Neural progenitor cell (in vitro differentiated cells): ENCODE data around the gene KCNH5. TPM values are rescaled to one million over a fixed set of nuclear protein-coding genes. Genes with fewer than 3 reads are reported as not detected.
"Not testable (repeated sequence)": the region's sequence is repeated elsewhere in the genome, so short reads cannot be mapped to it uniquely, and the experiment has no call there.

ENCODE experiments used
- DNase-seq: peaks from one replicate; pipeline ENCODE4 v3.0.0-alpha.2; 2016; ENCODE audit warnings: low spot score
- H2AFZ ChIP-seq: fragments of 200-600 bp; sonication (generic); replicated peaks from 2 replicates; pipeline ENCODE4 v1.6.1; 2016; ENCODE audit warnings: antibody characterized with exemption
- H3F3A ChIP-seq: fragments of 200-600 bp; sonication (generic); 2 replicates; pipeline ENCODE4 v1.6.1; 2016; ENCODE audit warnings: antibody characterized with exemption, low read depth
- H3K27ac ChIP-seq: fragments of 200-600 bp; sonication (generic); 2 replicates; pipeline ENCODE4 v1.5.1; 2016; ENCODE audit warnings: mild to moderate bottlenecking
- H3K27me3 ChIP-seq: fragments of 200-600 bp; sonication (generic); 2 replicates; pipeline ENCODE4 v1.6.1; 2016; ENCODE audit warnings: mild to moderate bottlenecking, moderate library complexity
- H3K36me3 ChIP-seq: fragments of 200-600 bp; sonication (generic); 2 replicates; pipeline ENCODE4 v1.5.1; 2016
- H3K4me1 ChIP-seq: fragments of 200-600 bp; sonication (generic); 2 replicates; pipeline ENCODE4 v1.6.1; 2016; ENCODE audit warnings: mixed run types
- H3K4me2 ChIP-seq: fragments of 200-600 bp; sonication (generic); 2 replicates; pipeline ENCODE4 v1.6.1; 2016
- H3K4me3 ChIP-seq: fragments of 200-600 bp; sonication (generic); 2 replicates; pipeline ENCODE4 v1.5.1; 2016
- H3K79me2 ChIP-seq: fragments of 200-600 bp; sonication (generic); 2 replicates; pipeline ENCODE4 v1.6.1; 2016; ENCODE audit warnings: low read depth
- H3K9ac ChIP-seq: fragments of 200-600 bp; sonication (generic); 2 replicates; pipeline ENCODE4 v1.6.1; 2016
- H3K9me3 ChIP-seq: fragments of 200-600 bp; sonication (generic); 2 replicates; pipeline ENCODE4 v1.5.1; 2016; ENCODE audit warnings: low read depth
- H4K20me1 ChIP-seq: fragments of 200-600 bp; sonication (generic); 2 replicates; pipeline ENCODE4 v1.6.1; 2016; ENCODE audit warnings: low read depth
- H3K27ac Mint-ChIP-seq: 3 replicates; pipeline ENCODE4 v1.8.0; 2021; ENCODE audit warnings: mixed read lengths
- H3K27me3 Mint-ChIP-seq: 2 replicates; pipeline ENCODE4 v1.8.0; 2022; ENCODE audit warnings: low read depth, mild to moderate bottlenecking, inconsistent platforms, moderate library complexity, mixed read lengths; ENCODE audit not compliant: insufficient read depth
- H3K36me3 Mint-ChIP-seq: 3 replicates; pipeline ENCODE4 v1.8.0; 2021; ENCODE audit warnings: mixed read lengths
- H3K4me1 Mint-ChIP-seq: 3 replicates; pipeline ENCODE4 v1.8.0; 2021; ENCODE audit warnings: mixed read lengths
- H3K4me3 Mint-ChIP-seq: 3 replicates; pipeline ENCODE4 v1.8.0; 2021; ENCODE audit warnings: mild to moderate bottlenecking, moderate library complexity, mixed read lengths
- H3K9me3 Mint-ChIP-seq: 3 replicates; pipeline ENCODE4 v1.8.0; 2020; ENCODE audit warnings: mixed read lengths
- CTCF ChIP-seq: fragments of 200-600 bp; sonication (generic); IDR thresholded peaks from 2 replicates; pipeline ENCODE4 v1.5.1; 2017; ENCODE audit warnings: antibody characterized with exemption, mild to moderate bottlenecking
- EZH2 ChIP-seq: fragments of 200-600 bp; sonication (generic); IDR thresholded peaks from 2 replicates; pipeline ENCODE4 v1.6.1; 2017; ENCODE audit warnings: antibody characterized with exemption, mild to moderate bottlenecking, moderate library complexity
- EZH2phosphoT487 ChIP-seq: fragments of 200-600 bp; sonication (generic); IDR thresholded peaks from 2 replicates; pipeline ENCODE4 v1.6.1; 2017; ENCODE audit warnings: antibody characterized with exemption
- total RNA-seq: library from RNA; depleted of rRNA; stranded (reverse); fragments of >200 nt; gene quantifications from 2 replicates; pipeline ENCODE4 v1.2.3, GENCODE V29; 2015; ENCODE audit warnings: low replicate concordance

Gene KCNH5
- total RNA-seq, 1 donor from 2014 or later: 4.6 TPM

GRCh38 chr14:62800577-62800976 is 244.7 kb downstream of the KCNH5 start:
- DNase-seq: no peak
- Histone ChIP-seq H3K27ac (no peak overlapping the region), H3F3A (no peaks in the 10 kb centered on the region), H3K4me2 (no peak overlapping the region), H3K4me3 (no peak overlapping the region), H4K20me1 (no peaks in the 10 kb centered on the region), H3K79me2 (no peaks in the 10 kb centered on the region), H3K9ac (no peak overlapping the region), H3K9me3 (no peaks in the 10 kb centered on the region), H3K27me3 (no peaks in the 10 kb centered on the region), H2AFZ (peak overlapping the region; percentile 19), H3K36me3 (no peaks in the 10 kb centered on the region), H3K4me1 (peaks cover 12% of the 10 kb centered on the region)
- Mint-ChIP-seq H3K36me3 (no peaks in the 10 kb centered on the region), H3K9me3 (no peaks in the 10 kb centered on the region), H3K27ac (no peak overlapping the region), H3K27me3 (no peaks in the 10 kb centered on the region), H3K4me1 (peaks cover under 1% of the 10 kb centered on the region), H3K4me3 (no peak overlapping the region)
- TF ChIP-seq EZH2: no peak
- TF ChIP-seq EZH2phosphoT487: no peak
- no peak for TF ChIP-seq CTCF

GRCh38 chr14:62796431-62796830 is 248.8 kb downstream of the KCNH5 start:
- no peak overlapping the region for H3K4me3 ChIP-seq
- peaks cover 13% of the 10 kb centered on the region for H3K4me1 ChIP-seq
- TF ChIP-seq EZH2: no peak
- TF ChIP-seq EZH2phosphoT487: no peak
- no peak for TF ChIP-seq CTCF
- H3K79me2 ChIP-seq: no peaks in the 10 kb centered on the region
- H4K20me1 ChIP-seq: no peaks in the 10 kb centered on the region
- H3F3A ChIP-seq: no peaks in the 10 kb centered on the region
- no peak overlapping the region for H3K4me3 Mint-ChIP-seq
- no peak overlapping the region for H3K27ac Mint-ChIP-seq
- H3K9ac ChIP-seq: no peak overlapping the region
- no peak overlapping the region for H3K27ac ChIP-seq
- H3K36me3 ChIP-seq: no peaks in the 10 kb centered on the region
- no peaks in the 10 kb centered on the region for H3K9me3 ChIP-seq
- peaks cover 2% of the 10 kb centered on the region for H3K4me1 Mint-ChIP-seq
- H3K27me3 ChIP-seq: no peaks in the 10 kb centered on the region
- no peak for DNase-seq
- no peak overlapping the region for H3K4me2 ChIP-seq
- H2AFZ ChIP-seq: no peak overlapping the region
- H3K36me3 Mint-ChIP-seq: no peaks in the 10 kb centered on the region
- H3K9me3 Mint-ChIP-seq: no peaks in the 10 kb centered on the region
- no peaks in the 10 kb centered on the region for H3K27me3 Mint-ChIP-seq

GRCh38 chr14:62792578-62792977 is 252.7 kb downstream of the KCNH5 start:
- Mint-ChIP-seq H3K36me3 (no peaks in the 10 kb centered on the region), H3K9me3 (peaks cover 4% of the 10 kb centered on the region), H3K4me1 (peaks cover 2% of the 10 kb centered on the region), H3K27ac (no peak overlapping the region), H3K4me3 (no peak overlapping the region), H3K27me3 (no peaks in the 10 kb centered on the region)
- DNase-seq: no peak
- no peak overlapping the region for H3K9ac ChIP-seq
- peaks cover 8% of the 10 kb centered on the region for H3K4me1 ChIP-seq
- no peak overlapping the region for H3K4me2 ChIP-seq
- no peak overlapping the region for H2AFZ ChIP-seq
- no peak overlapping the region for H3K4me3 ChIP-seq
- no peaks in the 10 kb centered on the region for H4K20me1 ChIP-seq
- H3K79me2 ChIP-seq: no peaks in the 10 kb centered on the region
- peaks cover 6% of the 10 kb centered on the region for H3K9me3 ChIP-seq
- no peaks in the 10 kb centered on the region for H3K36me3 ChIP-seq
- no peak for TF ChIP-seq EZH2
- TF ChIP-seq CTCF: no peak
- TF ChIP-seq EZH2phosphoT487: no peak
- no peaks in the 10 kb centered on the region for H3K27me3 ChIP-seq
- no peaks in the 10 kb centered on the region for H3F3A ChIP-seq
- no peak overlapping the region for H3K27ac ChIP-seq

- DNase-seq, H3K36me3 Mint-ChIP-seq, H3K4me1 ChIP-seq, H3K4me2 ChIP-seq, H3K4me3 Mint-ChIP-seq, H3K36me3 ChIP-seq, H3K9me3 ChIP-seq, H3F3A ChIP-seq, H3K4me3 ChIP-seq, H3K9me3 Mint-ChIP-seq, H3K27ac Mint-ChIP-seq, H3K4me1 Mint-ChIP-seq, H3K9ac ChIP-seq, H3K27me3 Mint-ChIP-seq, H2AFZ ChIP-seq, H3K27ac ChIP-seq, H4K20me1 ChIP-seq, H3K79me2 ChIP-seq: not testable (repeated sequence)
- peaks cover 13% of the 10 kb centered on the region for H3K27me3 ChIP-seq
Observed at GRCh38 chr14:62781328-62781727, 263.9 kb downstream of the KCNH5 start.
